SK-N-SH (cell line): ENCODE results near the gene DUS3L. TPM values are rescaled to one million over a fixed set of nuclear protein-coding genes. Genes with fewer than 3 reads are reported as not detected.

Experiments
- CTCF ChIA-PET: fragments of 300-600, 350-600 bp; formaldehyde crosslinking; extraction: SDS; loops from one replicate; lab custom pipeline; 2021; lab: Yijun Ruan, JAX
- POLR2A ChIA-PET: fragments of 350-600 bp; sonication (Branson Sonifier 250); formaldehyde crosslinking; extraction: SDS; loops from one replicate; lab custom pipeline; 2020; ENCODE audit warnings: antibody characterized with exemption, inconsistent platforms; lab: Yijun Ruan, JAX
- DNase-seq: peaks from one replicate; pipeline ENCODE4 v3.0.0; 2012
- H2AFZ ChIP-seq: fragments of 200-600 bp; sonication (generic); 2 replicates; pipeline ENCODE4 v1.8.1; 2016; ENCODE audit warnings: antibody characterized with exemption, mild to moderate bottlenecking, low read depth
- H3F3A ChIP-seq: fragments of 200-600 bp; sonication (generic); replicated peaks from 2 replicates; pipeline ENCODE3; 2016; ENCODE audit warnings: antibody characterized with exemption, mild to moderate bottlenecking; ENCODE audit not compliant: insufficient read depth
- H3K27ac ChIP-seq, 2 experiments: fragments of 200-500 bp in 1 of 2; fragments of 200-600 bp in 1 of 2; sonication (Bioruptor generic) in 1 of 2; sonication (generic), shearing (Covaris generic) in 1 of 2; 2 replicates each; pipeline versions ENCODE4 v1.5.1 to v1.6.1; 2014 to 2016; ENCODE audit warnings: low read depth in 2 of 2, inconsistent platforms in 1 of 2, low read length in 1 of 2, mild to moderate bottlenecking in 1 of 2, mixed read lengths in 1 of 2
- H3K27me3 ChIP-seq: fragments of 200-600 bp; sonication (generic), shearing (Covaris generic); 2 replicates; pipeline ENCODE4 v1.6.1; 2016; ENCODE audit warnings: mixed run types; ENCODE audit not compliant: insufficient read depth
- H3K36me3 ChIP-seq, 2 experiments: fragments of 200-500 bp in 1 of 2; fragments of 200-600 bp in 1 of 2; sonication (Bioruptor generic) in 1 of 2; sonication (generic) in 1 of 2; replicated peaks in 1 of 2; 2 replicates each; pipeline versions ENCODE3 to v1.5.1; 2014 to 2016; ENCODE audit warnings: low read length in 1 of 2, mild to moderate bottlenecking in 1 of 2; ENCODE audit not compliant: insufficient read depth in 2 of 2, control insufficient read depth in 1 of 2
- H3K4me1 ChIP-seq, 2 experiments: fragments of 200-500 bp in 1 of 2; fragments of 200-600 bp in 1 of 2; sonication (Bioruptor generic) in 1 of 2; sonication (generic), shearing (Covaris generic) in 1 of 2; 2 replicates each; pipeline versions ENCODE4 v1.5.1 to v1.6.1; 2014 to 2016; ENCODE audit warnings: low read depth in 1 of 2, low read length in 1 of 2, mixed run types in 1 of 2; ENCODE audit not compliant: insufficient read depth in 2 of 2, control insufficient read depth in 1 of 2
- H3K4me2 ChIP-seq: fragments of 200-600 bp; sonication (generic), shearing (Covaris generic); 2 replicates; pipeline ENCODE4 v1.6.1; 2017; ENCODE audit warnings: mixed run types
- H3K4me3 ChIP-seq, 2 experiments: fragments of 200-500 bp in 1 of 2; fragments of 200-600 bp in 1 of 2; sonication (Bioruptor generic) in 1 of 2; sonication (generic), shearing (Covaris generic) in 1 of 2; 2 replicates each; pipeline versions ENCODE4 v1.5.1 to v1.8.1; 2014 to 2016; ENCODE audit warnings: low read depth in 2 of 2, inconsistent platforms in 1 of 2, low read length in 1 of 2, mild to moderate bottlenecking in 1 of 2, mixed read lengths in 1 of 2, moderate library complexity in 1 of 2
- H3K79me2 ChIP-seq: fragments of 200-600 bp; sonication (generic); 2 replicates; pipeline ENCODE4 v1.8.1; 2017; ENCODE audit warnings: mild to moderate bottlenecking; ENCODE audit not compliant: insufficient read depth
- H3K9ac ChIP-seq: fragments of 200-600 bp; sonication (generic); 2 replicates; pipeline ENCODE4 v1.6.1; 2017; ENCODE audit warnings: mixed run types
- H3K9me2 ChIP-seq: fragments of 200-600 bp; sonication (generic); 2 replicates; pipeline ENCODE4 v1.6.1; 2017; ENCODE audit warnings: mixed run types
- H3K9me3 ChIP-seq: fragments of 200-600 bp; sonication (generic); 2 replicates; pipeline ENCODE4 v1.6.1; 2017; ENCODE audit warnings: mixed run types, mild to moderate bottlenecking, moderate library complexity
- H4K20me1 ChIP-seq: fragments of 200-600 bp; sonication (generic); 2 replicates; pipeline ENCODE4 v1.6.1; 2017; ENCODE audit warnings: mild to moderate bottlenecking, mixed run types; ENCODE audit not compliant: insufficient read depth
- CHD2 ChIP-seq: fragments of 150-350 bp; IDR thresholded peaks from 2 replicates; pipeline ENCODE4 v1.6.1; 2018; ENCODE audit warnings: low read length; ENCODE audit not compliant: partially characterized antibody
- EZH2phosphoT487 ChIP-seq: fragments of 200-600 bp; sonication (generic); IDR thresholded peaks from 2 replicates; pipeline ENCODE4 v1.6.1; 2017; ENCODE audit warnings: low read depth, mixed run types, mild to moderate bottlenecking, antibody characterized with exemption, moderate library complexity, borderline replicate concordance
- MXI1 ChIP-seq: IDR thresholded peaks from 2 replicates; pipeline ENCODE4 v1.6.1; 2012; ENCODE audit warnings: mild to moderate bottlenecking, low read depth, low read length, improper control_type of control experiment
- RCOR1 ChIP-seq: fragments of 150-350 bp; IDR thresholded peaks from 2 replicates; pipeline ENCODE4 v1.6.1; 2017; ENCODE audit warnings: antibody characterized with exemption, low read length
- RFX5 ChIP-seq: IDR thresholded peaks from 2 replicates; pipeline ENCODE4 v1.6.1; 2012; ENCODE audit warnings: mild to moderate bottlenecking, improper control_type of control experiment, low read length
- WGBS: methylation state at CpG from one replicate; pipeline ENCODE4 v1.1.6; 2017; ENCODE audit warnings: low lambda C conversion rate; 5-methylcytosine and 5-hydroxymethylcytosine counted together
- polyA plus RNA-seq, 3 experiments: library from polyadenylated mRNA; depleted of rRNA; stranded (reverse); fragments of >200 nt; gene quantifications; 2 replicates each; pipeline ENCODE4 v1.2.3, GENCODE V29; 2012
- TF ChIP-seq, protein P1 (sequence below): IDR thresholded peaks from 2 replicates; pipeline ENCODE4 v1.4.0; 2012; ENCODE audit warnings: low read depth, borderline replicate concordance
- TF ChIP-seq, protein P2 (sequence below): fragments of 200-600 bp; sonication (generic); IDR thresholded peaks from 2 replicates; pipeline ENCODE4 v1.6.1; 2017; ENCODE audit warnings: antibody characterized with exemption, mild to moderate bottlenecking, moderate library complexity
- TF ChIP-seq, protein P3 (sequence below): IDR thresholded peaks from 2 replicates; pipeline ENCODE4 v1.4.0; 2012; ENCODE audit warnings: low read depth

Gene DUS3L
- polyA plus RNA-seq, 1 of the 3 experiments (the other 2 are of a cell fraction), result 44.0 TPM

DNA sequence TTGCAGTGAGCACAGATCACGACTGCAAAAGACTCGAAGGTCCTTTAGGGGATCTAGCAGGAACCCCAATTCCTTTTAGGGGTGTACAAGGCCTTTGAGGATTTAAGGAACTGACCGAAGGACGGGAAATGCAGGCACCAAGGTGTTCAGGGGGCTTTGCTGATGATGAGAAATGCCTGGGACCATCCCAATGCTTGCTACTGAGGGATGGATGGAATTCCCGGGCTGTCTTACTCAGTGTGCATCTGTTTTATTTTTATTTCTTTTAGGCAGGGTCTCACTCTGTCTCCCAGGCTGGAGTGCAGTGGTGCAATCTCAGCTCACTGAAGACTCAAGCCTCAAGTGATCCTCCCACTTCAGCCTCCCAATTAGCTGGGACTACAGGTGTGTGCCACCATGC is 17.7 kb downstream of the DUS3L start:
- ChIA-PET POLR2A (no interaction called here), CTCF (interaction anchor here (1.0 to 3.0 kb wide), 8 partner anchors 15 to 249 kb away, joined by 3 to 19 read pairs (median 4); no protein-coding TSS in a partner anchor)
- H3F3A ChIP-seq, result no peaks in the 10 kb centered on the region
- WGBS, result 82% methylated on average over 5 of the region's 5 CpGs
- TF ChIP-seq, protein P1, sequence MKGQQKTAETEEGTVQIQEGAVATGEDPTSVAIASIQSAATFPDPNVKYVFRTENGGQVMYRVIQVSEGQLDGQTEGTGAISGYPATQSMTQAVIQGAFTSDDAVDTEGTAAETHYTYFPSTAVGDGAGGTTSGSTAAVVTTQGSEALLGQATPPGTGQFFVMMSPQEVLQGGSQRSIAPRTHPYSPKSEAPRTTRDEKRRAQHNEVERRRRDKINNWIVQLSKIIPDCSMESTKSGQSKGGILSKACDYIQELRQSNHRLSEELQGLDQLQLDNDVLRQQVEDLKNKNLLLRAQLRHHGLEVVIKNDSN, result no peak
- TF ChIP-seq, protein P2, sequence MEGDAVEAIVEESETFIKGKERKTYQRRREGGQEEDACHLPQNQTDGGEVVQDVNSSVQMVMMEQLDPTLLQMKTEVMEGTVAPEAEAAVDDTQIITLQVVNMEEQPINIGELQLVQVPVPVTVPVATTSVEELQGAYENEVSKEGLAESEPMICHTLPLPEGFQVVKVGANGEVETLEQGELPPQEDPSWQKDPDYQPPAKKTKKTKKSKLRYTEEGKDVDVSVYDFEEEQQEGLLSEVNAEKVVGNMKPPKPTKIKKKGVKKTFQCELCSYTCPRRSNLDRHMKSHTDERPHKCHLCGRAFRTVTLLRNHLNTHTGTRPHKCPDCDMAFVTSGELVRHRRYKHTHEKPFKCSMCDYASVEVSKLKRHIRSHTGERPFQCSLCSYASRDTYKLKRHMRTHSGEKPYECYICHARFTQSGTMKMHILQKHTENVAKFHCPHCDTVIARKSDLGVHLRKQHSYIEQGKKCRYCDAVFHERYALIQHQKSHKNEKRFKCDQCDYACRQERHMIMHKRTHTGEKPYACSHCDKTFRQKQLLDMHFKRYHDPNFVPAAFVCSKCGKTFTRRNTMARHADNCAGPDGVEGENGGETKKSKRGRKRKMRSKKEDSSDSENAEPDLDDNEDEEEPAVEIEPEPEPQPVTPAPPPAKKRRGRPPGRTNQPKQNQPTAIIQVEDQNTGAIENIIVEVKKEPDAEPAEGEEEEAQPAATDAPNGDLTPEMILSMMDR, result no peak
- no peak for TF ChIP-seq MXI1
- TF ChIP-seq, protein P3, sequence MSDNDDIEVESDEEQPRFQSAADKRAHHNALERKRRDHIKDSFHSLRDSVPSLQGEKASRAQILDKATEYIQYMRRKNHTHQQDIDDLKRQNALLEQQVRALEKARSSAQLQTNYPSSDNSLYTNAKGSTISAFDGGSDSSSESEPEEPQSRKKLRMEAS, result no peak
- TF ChIP-seq CHD2, result no peak
- H3K36me3 ChIP-seq, result no peaks in the 10 kb centered on the region
- no peak overlapping the region for H3K27ac ChIP-seq
- no peak for DNase-seq
- H3K4me2 ChIP-seq, result no peak overlapping the region; the same call in 1 of the 2 replicates
- no peaks in the 10 kb centered on the region for H3K9me3 ChIP-seq
- H3K9ac ChIP-seq, result no peak overlapping the region
- H4K20me1 ChIP-seq, result no peaks in the 10 kb centered on the region
- H3K27me3 ChIP-seq, result no peaks in the 10 kb centered on the region
- no peaks in the 10 kb centered on the region for H3K79me2 ChIP-seq
- H3K4me3 ChIP-seq, result no peak overlapping the region
- H2AFZ ChIP-seq, result peak overlapping the region; percentile 70; the same call in 1 of the 2 replicates
- no peaks in the 10 kb centered on the region; a peak in 1 of 4 replicates for H3K4me1 ChIP-seq
- no peaks in the 10 kb centered on the region for H3K9me2 ChIP-seq

DNA sequence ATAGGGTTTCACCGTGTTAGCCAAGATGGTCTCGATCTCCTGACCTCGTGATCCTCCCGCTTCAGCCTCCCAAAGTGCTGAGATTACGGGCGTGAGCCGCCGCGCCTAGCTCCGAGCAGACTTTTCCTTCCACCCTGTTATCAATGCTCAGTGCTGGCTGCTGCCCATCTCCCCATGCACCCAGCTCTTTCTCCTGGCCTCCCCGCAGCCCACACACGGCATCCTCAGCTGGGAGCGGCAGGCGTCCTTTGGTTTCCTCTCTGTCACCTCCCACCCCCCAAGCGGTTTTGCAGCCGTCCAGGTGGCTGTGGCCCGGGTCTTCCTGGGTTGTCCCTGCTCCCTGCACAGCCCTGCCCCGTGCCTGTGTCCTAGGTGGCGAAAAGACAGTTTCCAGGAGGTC is 18.5 kb downstream of the DUS3L start:
- Histone ChIP-seq H4K20me1 (no peaks in the 10 kb centered on the region), H3K4me3 (no peak overlapping the region), H3K9me2 (no peaks in the 10 kb centered on the region), H3K9me3 (no peaks in the 10 kb centered on the region), H2AFZ (no peak overlapping the region), H3K27ac (no peak overlapping the region), H3K4me1 (no peaks in the 10 kb centered on the region; a peak in 1 of 4 replicates), H3F3A (no peaks in the 10 kb centered on the region), H3K4me2 (no peak overlapping the region), H3K79me2 (no peaks in the 10 kb centered on the region), H3K9ac (no peak overlapping the region), H3K36me3 (no peaks in the 10 kb centered on the region), H3K27me3 (no peaks in the 10 kb centered on the region)
- 92% methylated on average over 18 of the region's 19 CpGs for WGBS
- POLR2A ChIA-PET, result no interaction called here
- no peak for DNase-seq
- CTCF ChIA-PET, result interaction anchor here (3.0 kb wide), 1 partner anchor 250 kb away, joined by 10 read pairs; no protein-coding TSS in a partner anchor
- no peak for TF ChIP-seq CHD2
- TF ChIP-seq EZH2phosphoT487, result no peak
- TF ChIP-seq RFX5, result no peak
- no peak for TF ChIP-seq RCOR1
